EH (cell line): ENCODE data around the gene KCNC3.
A peak's percentile ranks its signal among the peaks of the same experiment; 100 is the strongest.

ENCODE experiments used
- DNase-seq: peaks from one replicate; pipeline ENCODE4 v3.0.0-alpha.2; 2015; ENCODE audit warnings: low read depth

KCNC3 gene

DNA sequence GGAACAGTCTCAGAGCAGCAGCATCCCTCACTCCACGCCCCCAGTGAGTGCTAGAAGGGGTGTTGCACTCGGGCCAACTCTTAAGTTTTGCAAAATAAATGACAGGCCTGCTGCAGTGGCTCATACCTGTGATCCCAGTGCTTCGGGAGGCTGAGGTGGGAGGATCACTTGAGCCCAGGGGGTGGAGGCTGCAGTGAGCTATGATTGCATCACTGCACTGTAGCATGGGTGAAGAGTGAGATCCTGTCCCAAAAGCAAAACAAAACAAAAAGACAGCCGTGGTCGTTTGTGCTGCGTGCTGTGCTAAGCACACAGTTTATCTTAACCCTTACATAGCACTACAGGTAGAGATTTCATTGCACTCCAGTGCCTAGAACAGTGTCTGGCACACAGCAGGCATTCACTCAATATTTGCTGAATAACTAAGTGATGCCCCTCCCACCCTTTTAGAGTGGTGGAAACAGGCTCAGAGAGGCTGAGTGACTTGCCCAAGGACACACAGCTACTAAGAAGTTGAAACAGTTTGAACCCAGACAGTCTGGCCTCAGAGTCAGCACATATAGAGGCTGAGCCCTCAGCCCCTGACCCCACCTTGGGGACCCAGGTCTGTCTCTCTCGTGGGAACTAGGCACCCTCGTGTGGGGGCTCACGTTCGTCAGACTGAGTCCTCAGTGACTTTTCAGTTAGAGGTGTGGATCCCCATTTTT, 18.3 kb downstream of the KCNC3 start:
- no peak for DNase-seq

GRCh38 chr19:50309396-50310125, 19.6 kb downstream of the KCNC3 start:
- DNase-seq = no peak

- no peak for DNase-seq
These were observed 20.2 kb downstream of the KCNC3 start for GRCh38 chr19:50308991-50309390.

DNA sequence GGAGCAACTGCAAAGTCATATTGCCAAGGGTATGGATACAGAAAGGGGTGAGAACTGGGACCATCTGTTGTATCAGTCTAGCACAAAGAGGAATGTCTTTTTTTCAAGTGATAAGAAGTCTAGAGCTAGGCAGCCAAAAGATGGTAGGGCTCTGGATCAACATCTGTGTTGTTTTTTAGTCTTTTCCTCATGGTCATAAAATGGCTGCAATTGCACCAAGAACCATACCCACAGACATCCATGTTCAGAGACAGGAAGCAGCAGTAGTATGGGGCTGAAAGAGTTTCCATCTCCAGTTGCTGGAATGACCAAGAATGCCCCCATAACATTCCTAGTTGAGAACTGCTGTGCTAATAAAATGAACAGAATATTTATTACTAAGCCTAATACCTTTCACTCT, 25.6 kb downstream of the KCNC3 start:
- DNase-seq = no peak

DNA sequence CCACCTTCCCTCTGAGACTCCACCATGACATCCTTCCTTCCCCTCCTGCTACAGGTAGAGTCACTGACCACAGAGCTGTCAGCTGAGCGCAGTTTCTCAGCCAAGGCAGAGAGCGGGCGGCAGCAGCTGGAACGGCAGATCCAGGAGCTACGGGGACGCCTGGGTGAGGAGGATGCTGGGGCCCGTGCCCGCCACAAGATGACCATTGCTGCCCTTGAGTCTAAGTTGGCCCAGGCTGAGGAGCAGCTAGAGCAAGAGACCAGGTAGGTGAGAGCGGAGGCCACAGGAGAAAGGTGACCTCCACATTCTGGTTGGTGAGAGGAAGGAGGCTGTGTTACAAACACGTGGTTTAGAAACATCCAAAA, 27.6 kb downstream of the KCNC3 start:
- no peak for DNase-seq

- peak; percentile 76 for DNase-seq
These were observed 28.2 kb downstream of the KCNC3 start for GRCh38 chr19:50300814-50301606.

- no peak for DNase-seq
These were observed 29.1 kb downstream of the KCNC3 start for GRCh38 chr19:50300051-50300450.

DNA sequence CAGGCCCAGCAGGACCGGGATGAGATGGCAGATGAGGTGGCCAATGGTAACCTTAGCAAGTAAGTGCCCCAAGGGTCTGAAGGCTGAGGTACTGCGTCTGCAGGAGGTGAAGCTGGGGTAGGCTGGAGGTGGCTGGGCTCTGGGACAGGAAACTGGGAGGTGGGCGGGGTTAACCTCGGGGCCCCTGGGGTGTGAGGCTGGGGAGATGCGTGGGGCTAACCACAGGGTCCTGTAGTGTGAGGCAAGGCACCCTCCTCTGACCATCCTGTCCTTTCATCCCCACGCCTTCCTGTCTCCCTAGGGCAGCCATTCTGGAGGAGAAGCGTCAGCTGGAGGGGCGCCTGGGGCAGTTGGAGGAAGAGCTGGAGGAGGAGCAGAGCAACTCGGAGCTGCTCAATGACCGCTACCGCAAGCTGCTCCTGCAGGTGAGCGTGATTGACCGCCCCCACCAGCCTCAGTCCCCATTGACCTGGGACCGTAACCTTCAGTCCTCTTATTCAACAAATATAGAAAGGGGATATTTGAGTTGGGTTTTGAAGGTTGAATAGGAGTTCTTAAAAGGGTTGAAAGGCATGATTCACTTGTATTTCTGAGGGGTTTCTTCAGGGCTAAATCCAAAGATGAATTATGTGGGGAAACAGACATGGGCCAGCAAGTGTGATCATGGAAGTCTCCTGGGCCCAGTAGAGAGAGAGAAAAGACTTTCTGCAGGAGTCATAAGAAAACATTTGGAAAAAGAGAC, 35.7 kb downstream of the KCNC3 start:
- DNase-seq = no peak

GRCh38 chr19:50292216-50292827, 36.9 kb downstream of the KCNC3 start:
- DNase-seq = no peak

DNA sequence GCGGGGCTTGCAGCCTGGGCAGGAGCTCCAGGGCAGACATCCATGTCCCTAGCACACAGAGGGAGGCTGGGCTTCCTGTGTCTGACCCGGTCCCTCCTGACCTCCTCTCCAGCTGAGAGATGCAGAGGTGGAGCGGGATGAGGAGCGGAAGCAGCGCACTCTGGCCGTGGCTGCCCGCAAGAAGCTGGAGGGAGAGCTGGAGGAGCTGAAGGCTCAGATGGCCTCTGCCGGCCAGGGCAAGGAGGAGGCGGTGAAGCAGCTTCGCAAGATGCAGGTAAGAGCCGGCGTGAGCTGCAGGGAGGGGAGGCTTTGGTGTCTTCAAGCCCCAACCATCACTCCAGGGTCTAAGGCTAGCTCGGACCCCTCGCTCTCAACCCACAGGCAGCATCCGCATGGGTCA, 38.4 kb downstream of the KCNC3 start:
- no peak for DNase-seq

GRCh38 chr19:50290011-50290410, 39.2 kb downstream of the KCNC3 start:
- DNase-seq = no peak

DNA sequence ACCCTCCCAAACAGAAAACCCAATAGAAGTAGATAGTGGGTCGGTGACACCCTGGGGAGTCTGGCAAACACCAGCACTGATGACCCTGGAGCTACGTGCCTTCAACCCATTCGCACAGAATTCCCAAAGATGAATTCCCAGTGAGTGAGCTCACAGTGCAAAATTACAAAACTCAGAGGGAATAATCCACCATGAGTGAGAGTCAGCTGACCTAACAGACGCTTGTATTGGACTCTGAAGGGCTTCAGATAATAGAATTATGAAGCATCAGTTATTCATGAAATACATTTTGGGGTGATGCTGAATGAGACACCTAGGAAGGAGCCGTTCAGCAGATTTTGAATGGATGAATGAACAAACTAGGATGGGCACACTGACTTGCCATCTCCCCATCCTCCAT, 40.2 kb downstream of the KCNC3 start:
- DNase-seq = no peak

DNA sequence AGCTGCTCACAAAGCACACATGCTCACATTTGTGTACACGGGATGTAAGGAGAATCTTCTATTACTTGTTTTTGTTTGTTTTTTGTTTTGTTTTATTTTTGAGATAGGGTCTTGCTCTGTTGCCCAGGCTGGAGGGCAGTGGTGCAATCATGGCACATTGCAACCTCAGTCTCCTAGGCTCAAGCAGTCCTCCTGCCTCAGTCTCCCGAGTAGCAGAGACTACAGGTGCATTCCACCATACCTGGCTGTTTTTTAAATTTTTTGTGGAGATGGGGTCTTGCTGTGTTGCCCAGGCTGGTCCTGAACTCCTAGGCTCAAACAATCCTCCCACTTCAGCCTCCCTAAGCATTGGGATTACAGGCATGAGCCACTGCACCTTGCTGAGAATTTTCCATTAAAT, 41.8 kb downstream of the KCNC3 start:
- no peak for DNase-seq

- no peak for DNase-seq
These were observed 42.7 kb downstream of the KCNC3 start for GRCh38 chr19:50286443-50286842.

DNA sequence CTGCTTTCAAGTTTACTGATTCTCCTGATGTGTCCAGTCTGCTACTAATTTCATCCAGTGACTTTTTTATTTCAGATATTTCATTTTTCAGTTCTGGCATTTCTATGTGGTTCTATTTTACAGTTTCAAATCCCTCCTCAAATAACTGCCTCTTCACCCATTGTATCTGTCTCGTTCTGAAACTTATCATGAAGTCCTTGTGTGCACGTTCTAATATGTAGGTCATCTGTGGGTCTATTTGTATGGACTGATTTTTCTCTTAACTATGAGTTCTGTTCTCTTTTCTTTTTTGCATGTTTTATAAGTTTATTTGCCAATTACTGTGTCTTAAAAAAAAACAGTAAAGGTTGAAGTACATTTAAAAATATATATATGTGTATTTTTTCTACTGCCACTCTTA, 43.3 kb downstream of the KCNC3 start:
- DNase-seq = no peak

DNA sequence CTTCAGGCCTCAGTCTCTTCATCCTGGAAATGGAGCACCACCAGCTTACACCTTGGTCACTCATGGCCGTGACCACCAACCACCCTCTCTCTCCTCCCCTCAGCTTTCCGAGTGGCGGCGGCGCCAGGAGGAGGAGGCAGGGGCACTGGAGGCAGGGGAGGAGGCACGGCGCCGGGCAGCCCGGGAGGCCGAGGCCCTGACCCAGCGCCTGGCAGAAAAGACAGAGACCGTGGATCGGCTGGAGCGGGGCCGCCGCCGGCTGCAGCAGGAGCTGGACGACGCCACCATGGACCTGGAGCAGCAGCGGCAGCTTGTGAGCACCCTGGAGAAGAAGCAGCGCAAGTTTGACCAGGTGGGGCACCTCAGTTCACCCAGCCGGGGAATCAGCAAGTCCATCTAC, 47.7 kb downstream of the KCNC3 start:
- no peak for DNase-seq

- no peak for DNase-seq
These were observed 48.2 kb downstream of the KCNC3 start for GRCh38 chr19:50280983-50281382.

DNA sequence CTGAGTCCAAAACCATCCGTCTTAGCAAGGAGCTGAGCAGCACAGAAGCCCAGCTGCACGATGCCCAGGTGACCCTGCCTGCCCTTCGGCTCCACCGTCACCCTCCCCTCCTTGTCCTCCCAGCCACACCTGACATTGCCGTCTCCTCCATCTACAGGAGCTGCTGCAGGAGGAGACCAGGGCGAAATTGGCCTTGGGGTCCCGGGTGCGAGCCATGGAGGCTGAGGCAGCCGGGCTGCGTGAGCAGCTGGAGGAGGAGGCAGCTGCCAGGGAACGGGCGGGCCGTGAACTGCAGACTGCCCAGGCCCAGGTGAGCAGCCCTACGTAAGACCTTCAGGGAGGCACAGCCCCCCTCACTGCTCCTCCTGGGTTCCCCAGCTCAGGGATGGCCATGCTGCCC, 49.1 kb downstream of the KCNC3 start:
- no peak for DNase-seq

- no peak for DNase-seq
These were observed 51.1 kb downstream of the KCNC3 start for GRCh38 chr19:50277966-50278580.

- DNase-seq = no peak
These were observed 52.7 kb downstream of the KCNC3 start for GRCh38 chr19:50276370-50277063.
